ENCODE measurements around the gene HTRA2.

Gene HTRA2

DNA sequence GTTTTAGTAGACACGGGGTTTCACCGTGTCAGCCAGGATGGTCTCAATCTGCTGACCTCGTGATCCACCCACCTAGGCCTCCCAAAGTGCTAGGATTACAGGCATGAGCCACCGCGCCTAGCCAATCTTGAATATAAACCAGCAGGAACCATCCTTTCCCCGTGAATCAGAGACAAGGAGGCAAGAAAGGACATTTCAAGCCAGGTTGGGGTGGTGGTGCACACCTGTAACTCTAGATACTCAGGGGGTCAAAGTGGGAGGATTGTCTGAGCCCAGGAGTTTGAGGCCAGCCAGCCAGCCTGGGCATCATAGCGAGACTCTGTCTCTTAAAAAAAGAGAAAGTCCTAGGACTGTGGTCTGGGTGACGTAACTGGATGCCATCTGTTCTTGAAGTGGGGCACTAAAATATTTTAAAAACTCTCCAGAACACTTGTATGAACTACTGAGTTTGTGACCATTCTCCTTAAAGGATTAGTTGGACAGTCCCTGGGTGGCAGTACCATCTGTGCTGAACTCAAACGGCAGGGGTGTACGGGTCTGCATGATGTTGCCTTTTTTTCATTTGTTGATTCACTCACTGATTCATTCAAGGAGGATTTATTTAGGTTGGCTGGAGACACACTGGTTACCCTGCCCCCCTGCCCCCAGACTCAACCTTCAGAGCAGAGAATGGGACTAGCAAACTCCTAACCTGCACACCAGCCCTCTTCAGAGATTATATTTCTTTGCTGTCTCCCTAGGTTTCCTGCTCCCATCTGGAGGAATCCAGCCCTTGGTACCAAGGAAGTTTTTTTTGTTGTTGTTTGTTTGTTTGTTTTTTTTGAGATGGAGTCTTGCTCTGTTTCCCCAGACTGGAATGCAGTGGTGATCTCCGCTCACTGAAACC is 18.4 kb upstream of the HTRA2 start:
- H3K27ac ChIP-seq (ENCODE audit: low read depth, low read length, severe bottlenecking), result no peak overlapping the region
- no peaks in the 10 kb centered on the region for H3K9me3 ChIP-seq (ENCODE audit: control insufficient read depth, low read length)
- no peaks in the 10 kb centered on the region for H3K36me3 ChIP-seq (ENCODE audit: control insufficient read depth, insufficient read depth, low read length)
- H3K4me3 ChIP-seq (ENCODE audit: extremely low read depth, insufficient read depth, low read length, poor library complexity, severe bottlenecking), result no peak overlapping the region
- 68 to 80% methylated on average over 7 to 10 of the region's 11 CpGs for WGBS, 2 experiments (ENCODE audit: insufficient coverage in 2 of 2)
- H3K4me1 ChIP-seq (ENCODE audit: control insufficient read depth, insufficient read depth, low read length, poor library complexity, severe bottlenecking), result peaks cover 19% of the 10 kb centered on the region

DNA sequence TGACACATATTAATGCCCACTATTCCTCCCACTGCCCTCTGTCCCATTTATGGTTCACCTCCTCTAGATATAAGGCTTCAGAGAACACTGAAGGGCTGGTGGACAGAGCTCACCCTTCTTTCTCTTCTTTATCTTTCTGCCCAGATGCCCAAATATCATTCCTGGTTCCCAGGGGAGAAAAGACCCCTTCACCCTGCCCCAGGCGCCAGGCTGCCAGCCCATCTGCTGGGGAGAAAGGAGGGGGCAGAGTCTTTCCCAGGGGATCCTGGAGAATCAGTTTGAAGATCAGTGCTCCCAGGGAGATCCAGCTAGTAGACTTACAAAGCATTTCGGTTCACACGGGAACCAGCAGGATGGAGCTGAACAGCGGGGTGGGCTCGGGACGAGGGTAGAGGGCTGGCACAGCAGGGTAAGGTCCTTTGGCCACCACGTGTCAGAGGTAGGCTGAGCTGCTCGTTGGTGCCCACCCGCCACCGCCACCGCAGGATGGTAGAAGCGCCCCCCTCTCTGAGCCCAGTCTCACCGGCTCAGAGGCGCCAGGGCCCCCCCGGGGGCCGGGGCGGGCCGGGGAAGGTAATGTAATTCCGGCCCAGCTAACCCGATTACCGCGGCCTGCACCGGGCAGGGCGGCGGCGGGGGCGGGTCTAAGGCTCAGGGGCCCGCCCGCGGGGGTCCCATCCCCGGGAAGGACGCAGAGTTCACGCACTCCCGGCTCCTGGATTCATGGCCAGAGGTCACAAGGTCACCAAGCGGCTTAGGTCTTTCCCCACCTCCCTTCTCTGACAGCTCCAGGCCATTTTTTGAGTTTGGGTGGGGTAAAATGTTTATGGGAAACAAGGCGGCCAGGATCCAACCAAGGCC is 16.8 kb upstream of the HTRA2 start:
- 3 to 7% methylated on average over 26 to 33 of the region's 36 CpGs for WGBS, 2 experiments (ENCODE audit: insufficient coverage in 2 of 2)

DNA sequence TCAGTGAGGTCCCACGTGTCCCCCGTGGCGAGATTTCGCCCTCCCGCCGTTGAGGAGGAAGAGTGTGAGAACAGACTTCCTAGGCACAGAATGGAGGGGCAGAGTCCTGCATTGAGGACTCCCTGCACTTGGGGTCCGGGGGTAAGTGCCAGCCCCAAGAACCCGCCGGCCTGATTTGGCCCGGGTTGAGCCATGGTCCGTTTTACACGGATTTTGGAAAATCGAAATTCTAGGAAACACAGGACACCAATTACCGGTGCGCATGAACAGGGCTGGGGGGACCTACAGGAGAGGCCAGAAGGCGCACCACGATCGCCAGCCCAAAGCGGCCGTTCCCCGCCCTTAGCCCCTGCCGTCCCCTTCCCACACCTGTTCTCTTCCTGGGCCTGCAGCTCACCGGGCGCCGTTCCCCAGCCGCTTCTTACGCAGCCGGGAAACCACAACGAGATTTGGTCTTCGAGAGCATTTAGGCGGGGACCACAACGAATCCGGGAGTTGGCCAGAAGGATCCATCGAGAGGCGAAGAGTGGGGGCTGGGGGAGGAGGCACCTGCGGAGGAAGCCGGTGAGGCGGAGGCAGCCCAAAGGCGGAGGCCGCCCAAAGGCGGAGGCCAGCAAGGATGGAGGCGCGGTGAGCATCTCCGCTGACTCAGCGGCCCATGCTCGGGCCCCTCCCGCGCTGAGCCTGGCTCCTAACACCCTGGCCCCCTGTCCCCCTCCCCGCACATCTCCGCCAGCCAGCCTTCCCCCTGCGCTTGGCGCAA is 15.9 kb upstream of the HTRA2 start:
- Histone ChIP-seq H3K9me3 (ENCODE audit: control insufficient read depth, low read length) (no peaks in the 10 kb centered on the region), H3K4me1 (ENCODE audit: control insufficient read depth, insufficient read depth, low read length, poor library complexity, severe bottlenecking) (peaks cover 10% of the 10 kb centered on the region)
- WGBS, 2 experiments (ENCODE audit: insufficient coverage in 2 of 2), result 2% methylated on average over 48 to 49 of the region's 52 CpGs

More for the DNA sequence above, 16.8 kb upstream of the HTRA2 start:
- peaks cover 14% of the 10 kb centered on the region for H3K4me1 ChIP-seq (ENCODE audit: control insufficient read depth, insufficient read depth, low read length, poor library complexity, severe bottlenecking)
- no peaks in the 10 kb centered on the region for H3K9me3 ChIP-seq (ENCODE audit: control insufficient read depth, low read length)
- no peak overlapping the region for H3K4me3 ChIP-seq (ENCODE audit: extremely low read depth, insufficient read depth, low read length, poor library complexity, severe bottlenecking)
- no peak overlapping the region for H3K27ac ChIP-seq (ENCODE audit: low read depth, low read length, severe bottlenecking)
- H3K36me3 ChIP-seq (ENCODE audit: control insufficient read depth, insufficient read depth, low read length), result no peaks in the 10 kb centered on the region

DNA sequence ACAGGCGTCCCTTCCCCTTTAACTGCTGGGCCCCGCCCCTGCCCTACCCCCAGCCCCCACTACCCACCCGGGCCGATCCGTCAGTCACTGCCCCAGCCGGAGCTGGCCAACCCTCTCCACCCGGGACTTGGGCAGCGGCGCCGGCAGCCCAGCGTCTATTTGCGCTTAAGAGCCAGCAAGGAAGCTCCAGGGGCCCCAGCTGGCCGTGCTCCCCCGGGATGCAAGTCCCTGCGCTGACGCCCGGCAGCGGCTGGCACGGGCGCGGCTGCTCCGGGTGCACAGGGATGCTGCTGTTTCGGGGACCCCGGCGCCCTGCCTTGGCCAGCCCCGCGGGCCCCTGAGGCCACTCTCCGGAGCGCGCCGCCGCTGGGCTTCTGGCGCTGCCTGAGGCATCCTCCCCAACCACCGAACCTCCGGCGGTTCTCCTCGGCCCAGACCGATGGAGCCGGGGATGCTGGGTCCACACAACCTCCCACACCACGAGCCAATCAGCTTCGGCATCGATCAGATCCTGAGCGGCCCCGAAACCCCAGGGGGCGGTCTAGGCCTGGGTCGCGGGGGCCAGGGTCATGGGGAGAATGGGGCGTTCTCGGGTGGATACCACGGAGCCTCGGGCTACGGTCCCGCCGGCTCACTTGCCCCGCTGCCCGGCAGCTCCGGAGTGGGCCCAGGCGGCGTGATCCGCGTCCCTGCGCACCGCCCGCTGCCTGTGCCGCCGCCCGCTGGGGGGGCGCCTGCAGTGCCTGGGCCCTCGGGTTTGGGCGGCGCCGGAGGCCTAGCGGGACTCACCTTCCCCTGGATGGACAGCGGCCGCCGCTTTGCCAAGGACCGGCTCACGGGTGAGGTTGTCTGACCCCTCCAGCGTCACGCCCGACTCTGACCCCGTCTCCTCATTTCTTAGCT is 15.1 kb upstream of the HTRA2 start, which contains the start of gene TLX2:
Gene TLX2, plus strand, starts transcription at position 83 of the 903 bp plus-strand sequence. Its CDS starts 357 bp downstream, at position 440.
- H3K27ac ChIP-seq (ENCODE audit: low read depth, low read length, severe bottlenecking), result no peak within 1 kb of the TSS
- H3K4me1 ChIP-seq (ENCODE audit: control insufficient read depth, insufficient read depth, low read length, poor library complexity, severe bottlenecking), result peaks cover 10% of the 10 kb centered on the region
- no peaks in the 10 kb centered on the region for H3K36me3 ChIP-seq (ENCODE audit: control insufficient read depth, insufficient read depth, low read length)
- no peaks in the 10 kb centered on the region for H3K9me3 ChIP-seq (ENCODE audit: control insufficient read depth, low read length)
- peak within 1 kb of the TSS; percentile 22 for H3K4me3 ChIP-seq (ENCODE audit: extremely low read depth, insufficient read depth, low read length, poor library complexity, severe bottlenecking)
- 2 to 3% methylated on average over 50 to 53 of the region's 82 CpGs for WGBS, 2 experiments (ENCODE audit: insufficient coverage in 2 of 2)

More for the DNA sequence above, 15.9 kb upstream of the HTRA2 start:
- peak overlapping the region; percentile 22 for H3K4me3 ChIP-seq (ENCODE audit: extremely low read depth, insufficient read depth, low read length, poor library complexity, severe bottlenecking)
- H3K36me3 ChIP-seq (ENCODE audit: control insufficient read depth, insufficient read depth, low read length), result no peaks in the 10 kb centered on the region
- H3K27ac ChIP-seq (ENCODE audit: low read depth, low read length, severe bottlenecking), result no peak overlapping the region

DNA sequence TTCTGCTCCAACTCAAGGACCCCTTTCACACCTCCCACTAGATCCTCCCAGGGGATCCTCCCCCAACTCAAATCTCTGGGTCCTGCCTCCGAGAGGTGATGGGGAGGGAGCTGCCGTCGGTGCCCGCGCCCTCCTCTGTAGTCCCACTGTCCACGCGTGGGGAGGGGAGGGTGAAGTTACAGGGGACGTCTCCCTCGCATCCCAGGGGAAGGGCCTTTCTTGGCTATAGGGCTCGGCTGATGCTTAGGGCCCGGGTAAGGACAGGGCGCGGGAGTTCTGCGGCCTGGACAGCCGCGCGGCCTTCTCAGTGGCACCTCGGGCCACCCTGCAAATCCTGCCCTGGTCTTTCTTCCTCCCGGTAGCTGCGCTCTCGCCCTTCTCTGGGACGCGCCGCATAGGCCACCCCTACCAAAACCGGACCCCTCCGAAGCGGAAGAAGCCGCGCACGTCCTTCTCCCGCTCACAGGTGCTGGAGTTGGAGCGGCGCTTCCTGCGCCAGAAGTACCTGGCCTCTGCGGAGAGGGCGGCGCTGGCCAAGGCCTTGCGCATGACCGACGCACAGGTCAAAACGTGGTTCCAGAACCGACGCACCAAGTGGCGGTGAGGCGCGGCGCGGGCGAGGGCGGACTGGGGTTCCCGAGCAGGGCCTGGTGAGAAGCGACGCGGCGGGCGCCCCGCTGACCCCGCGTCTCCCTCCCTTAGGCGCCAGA is 14.3 kb upstream of the HTRA2 start:
- Histone ChIP-seq H3K4me1 (ENCODE audit: control insufficient read depth, insufficient read depth, low read length, poor library complexity, severe bottlenecking) (peaks cover 10% of the 10 kb centered on the region), H3K4me3 (ENCODE audit: extremely low read depth, insufficient read depth, low read length, poor library complexity, severe bottlenecking) (no peak overlapping the region), H3K9me3 (ENCODE audit: control insufficient read depth, low read length) (no peaks in the 10 kb centered on the region), H3K27ac (ENCODE audit: low read depth, low read length, severe bottlenecking) (no peak overlapping the region), H3K36me3 (ENCODE audit: control insufficient read depth, insufficient read depth, low read length) (no peaks in the 10 kb centered on the region)
- WGBS, 2 experiments (ENCODE audit: insufficient coverage in 2 of 2), result 4 to 7% methylated on average over 44 to 52 of the region's 60 CpGs

DNA sequence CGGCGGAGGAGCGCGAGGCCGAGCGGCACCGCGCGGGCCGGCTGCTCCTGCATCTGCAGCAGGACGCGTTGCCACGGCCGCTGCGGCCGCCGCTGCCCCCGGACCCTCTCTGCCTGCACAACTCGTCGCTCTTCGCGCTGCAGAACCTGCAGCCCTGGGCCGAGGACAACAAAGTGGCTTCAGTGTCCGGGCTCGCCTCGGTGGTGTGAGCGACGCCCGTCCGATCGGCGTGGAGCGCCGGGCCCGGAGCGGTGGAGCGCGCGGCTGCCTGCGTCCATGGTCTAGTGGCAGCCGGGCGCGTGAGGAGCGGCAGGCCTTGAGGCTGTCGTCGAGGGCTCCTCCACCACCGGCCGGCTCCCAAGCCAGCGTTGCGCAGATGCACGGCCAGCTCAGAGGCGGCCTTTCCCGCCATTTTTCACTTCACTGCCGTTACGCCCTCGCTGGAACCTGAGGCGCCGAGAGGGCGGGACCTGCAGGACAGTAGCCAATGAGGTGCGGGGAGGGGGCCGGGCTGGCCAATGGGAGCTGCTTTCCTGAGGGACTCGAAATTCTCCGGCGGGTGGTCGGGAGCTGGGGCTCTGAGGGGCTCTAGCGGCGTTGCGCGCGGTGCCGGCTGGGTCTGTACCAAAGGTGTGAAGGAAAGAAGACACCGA is 13.6 kb upstream of the HTRA2 start:
- H3K4me1 ChIP-seq (ENCODE audit: control insufficient read depth, insufficient read depth, low read length, poor library complexity, severe bottlenecking), result peaks cover 10% of the 10 kb centered on the region
- WGBS, 2 experiments (ENCODE audit: insufficient coverage in 2 of 2), result 10 to 11% methylated on average over 59 to 66 of the region's 72 CpGs
- H3K9me3 ChIP-seq (ENCODE audit: control insufficient read depth, low read length), result no peaks in the 10 kb centered on the region
- H3K27ac ChIP-seq (ENCODE audit: low read depth, low read length, severe bottlenecking), result no peak overlapping the region
- no peaks in the 10 kb centered on the region for H3K36me3 ChIP-seq (ENCODE audit: control insufficient read depth, insufficient read depth, low read length)
- peak overlapping the region; percentile 12 for H3K4me3 ChIP-seq (ENCODE audit: extremely low read depth, insufficient read depth, low read length, poor library complexity, severe bottlenecking)

DNA sequence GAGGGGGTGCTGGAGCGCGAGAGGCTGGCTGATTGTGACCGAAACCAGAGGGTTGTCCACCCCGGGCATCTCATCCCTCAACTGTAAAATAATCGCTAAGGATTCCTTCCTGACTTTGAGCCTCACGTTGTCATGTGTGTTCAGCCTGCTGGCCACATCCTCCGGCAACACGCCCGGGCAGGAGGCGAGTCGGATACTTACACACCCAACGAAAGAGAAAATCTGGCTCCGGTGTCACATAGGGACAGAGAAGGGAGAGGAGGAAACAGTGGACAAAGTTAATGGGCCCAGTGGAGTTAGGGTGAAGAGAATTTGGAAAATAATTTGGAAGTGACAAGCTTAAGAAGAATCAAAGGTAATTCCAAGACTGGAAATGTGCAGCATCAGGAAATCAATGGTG is 13.1 kb upstream of the HTRA2 start:
- H3K27ac ChIP-seq (ENCODE audit: low read depth, low read length, severe bottlenecking), result no peak overlapping the region
- WGBS, 2 experiments (ENCODE audit: insufficient coverage in 2 of 2), result 87 to 91% methylated on average over 13 of the region's 13 CpGs
- H3K4me3 ChIP-seq (ENCODE audit: extremely low read depth, insufficient read depth, low read length, poor library complexity, severe bottlenecking), result no peak overlapping the region
- H3K9me3 ChIP-seq (ENCODE audit: control insufficient read depth, low read length), result no peaks in the 10 kb centered on the region
- no peaks in the 10 kb centered on the region for H3K36me3 ChIP-seq (ENCODE audit: control insufficient read depth, insufficient read depth, low read length)
- peaks cover 10% of the 10 kb centered on the region for H3K4me1 ChIP-seq (ENCODE audit: control insufficient read depth, insufficient read depth, low read length, poor library complexity, severe bottlenecking)

DNA sequence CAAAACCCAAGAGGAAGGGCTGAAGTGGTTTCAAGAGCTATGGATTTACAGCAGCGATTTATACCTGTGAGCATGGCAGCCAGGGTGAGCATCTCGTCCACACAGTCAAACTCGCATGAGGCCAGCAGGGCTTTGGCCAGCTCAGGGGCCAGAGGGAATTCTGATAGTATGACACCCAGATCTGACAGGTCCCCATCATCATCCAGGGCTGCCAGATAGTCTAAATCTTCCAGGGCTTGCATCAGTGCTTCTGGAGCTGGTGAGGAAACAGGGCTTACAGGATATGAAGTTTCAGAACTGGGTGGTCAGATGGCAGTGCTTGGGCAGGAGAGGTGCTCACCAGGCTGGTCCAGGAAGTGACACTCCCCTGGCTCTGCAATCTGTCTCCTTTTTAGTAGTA is 7.2 kb upstream of the HTRA2 start:
- Histone ChIP-seq H3K36me3 (ENCODE audit: control insufficient read depth, insufficient read depth, low read length) (peaks cover 26% of the 10 kb centered on the region), H3K4me1 (ENCODE audit: control insufficient read depth, insufficient read depth, low read length, poor library complexity, severe bottlenecking) (no peaks in the 10 kb centered on the region), H3K9me3 (ENCODE audit: control insufficient read depth, low read length) (no peaks in the 10 kb centered on the region), H3K4me3 (ENCODE audit: extremely low read depth, insufficient read depth, low read length, poor library complexity, severe bottlenecking) (no peak overlapping the region), H3K27ac (ENCODE audit: low read depth, low read length, severe bottlenecking) (no peak overlapping the region)
- 69 to 88% methylated on average over 3 of the region's 3 CpGs for WGBS, 2 experiments (ENCODE audit: insufficient coverage in 2 of 2)

DNA sequence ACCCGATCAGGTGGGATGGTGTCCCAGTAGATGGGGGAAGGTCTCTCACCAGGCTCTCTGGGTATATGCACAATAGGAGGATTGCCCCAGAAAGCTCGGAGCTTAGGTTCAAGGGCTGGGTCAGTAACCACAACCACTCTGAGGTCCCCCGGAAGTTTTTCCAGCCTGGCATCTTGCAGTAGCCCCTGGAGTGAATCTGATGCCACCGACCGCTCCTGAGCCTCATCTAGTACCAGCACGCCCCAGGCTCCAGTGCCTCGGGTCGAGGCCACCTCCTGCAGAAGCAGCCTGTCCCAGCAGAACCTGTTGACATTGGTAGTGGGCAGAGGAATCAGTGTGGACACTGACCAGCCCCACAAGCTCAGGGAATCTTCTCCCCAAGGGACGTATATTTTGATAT is 5.7 kb upstream of the HTRA2 start:
- Histone ChIP-seq H3K9me3 (ENCODE audit: control insufficient read depth, low read length) (no peaks in the 10 kb centered on the region), H3K27ac (ENCODE audit: low read depth, low read length, severe bottlenecking) (no peak overlapping the region)
- WGBS, 2 experiments (ENCODE audit: insufficient coverage in 2 of 2), result 93 to 95% methylated on average over 9 of the region's 9 CpGs

More for the DNA sequence above, 5.7 kb upstream of the HTRA2 start:
- Histone ChIP-seq H3K4me3 (ENCODE audit: extremely low read depth, insufficient read depth, low read length, poor library complexity, severe bottlenecking) (no peak overlapping the region), H3K4me1 (ENCODE audit: control insufficient read depth, insufficient read depth, low read length, poor library complexity, severe bottlenecking) (peaks cover 8% of the 10 kb centered on the region), H3K36me3 (ENCODE audit: control insufficient read depth, insufficient read depth, low read length) (peaks cover 38% of the 10 kb centered on the region)

Data from mesodermal cell (in vitro differentiated cells).